Activated T-helper 1 cell treated with Interleukin-2 at 50 U/mL for 16 hours (primary cell): Measurements from ENCODE around the gene CUZD1.
A peak's percentile ranks its signal among the peaks of the same experiment; 100 is the strongest.
"Not testable (repeated sequence)": the region's sequence is repeated elsewhere in the genome, so short reads cannot be mapped to it uniquely, and the experiment has no call there.

Source experiments
- DNase-seq: peaks from one replicate; pipeline ENCODE4 v3.0.0-alpha.2; 2020; ENCODE audit warnings: low read depth

CUZD1 gene

GRCh38 chr10:122845783-122846332, at the start of gene CUZD1:
Gene CUZD1 (minus strand): TSS chr10:122845857. CDS start chr10:122845843, 14 bp downstream.
- no peak for DNase-seq

- DNase-seq = no peak
These were observed 48.7 kb upstream of the CUZD1 start for GRCh38 chr10:122894261-122894944.

GRCh38 chr10:122884166-122884565, 38.5 kb upstream of the CUZD1 start:
- DNase-seq = no peak

- DNase-seq = no peak
These were observed 37.1 kb upstream of the CUZD1 start for GRCh38 chr10:122882766-122883165.

- peak; percentile 89 for DNase-seq
These were observed 33.9 kb upstream of the CUZD1 start, which contains the start of gene FAM24B for GRCh38 chr10:122879339-122880273. Gene FAM24B (minus strand): TSS chr10:122879581. CDS start chr10:122850515, 29,066 bp downstream.

GRCh38 chr10:122878799-122879338, 33.2 kb upstream of the CUZD1 start:
- DNase-seq = no peak

- DNase-seq = no peak
These were observed 31.6 kb upstream of the CUZD1 start for GRCh38 chr10:122877264-122877663.

- no peak for DNase-seq
These were observed 30.8 kb upstream of the CUZD1 start for GRCh38 chr10:122876467-122876855.

- no peak for DNase-seq
These were observed 30.3 kb upstream of the CUZD1 start for GRCh38 chr10:122875843-122876466.

GRCh38 chr10:122871947-122872346, 26.3 kb upstream of the CUZD1 start:
- not testable (repeated sequence) for DNase-seq

GRCh38 chr10:122868768-122869167, 23.1 kb upstream of the CUZD1 start:
- not testable (repeated sequence) for DNase-seq

GRCh38 chr10:122866757-122867482, 21.3 kb upstream of the CUZD1 start:
- DNase-seq = not testable (repeated sequence)

- DNase-seq = no peak
These were observed 19.2 kb upstream of the CUZD1 start for GRCh38 chr10:122864901-122865300.

- no peak for DNase-seq
These were observed 18.5 kb upstream of the CUZD1 start for GRCh38 chr10:122864194-122864592.

- no peak for DNase-seq
These were observed 17.8 kb upstream of the CUZD1 start for GRCh38 chr10:122863216-122864193.

- no peak for DNase-seq
These were observed 16.1 kb upstream of the CUZD1 start for GRCh38 chr10:122861711-122862161.

GRCh38 chr10:122859527-122859926, 13.9 kb upstream of the CUZD1 start:
- DNase-seq = no peak

- not testable (repeated sequence) for DNase-seq
These were observed 12.4 kb upstream of the CUZD1 start for GRCh38 chr10:122858042-122858441.

- no peak for DNase-seq
These were observed 11.2 kb upstream of the CUZD1 start for GRCh38 chr10:122856902-122857301.

GRCh38 chr10:122855745-122856144, 10.1 kb upstream of the CUZD1 start:
- no peak for DNase-seq
